GM12872 (cell line): ENCODE data around the gene VANGL2.

Experiments
- TF ChIP-seq, protein P1 (sequence below): IDR thresholded peaks from 3 replicates; pipeline ENCODE4 v1.5.1; 2011; ENCODE audit warnings: low read depth, mild to moderate bottlenecking, low read length, moderate library complexity; ENCODE audit not compliant: insufficient read depth

VANGL2 gene

DNA sequence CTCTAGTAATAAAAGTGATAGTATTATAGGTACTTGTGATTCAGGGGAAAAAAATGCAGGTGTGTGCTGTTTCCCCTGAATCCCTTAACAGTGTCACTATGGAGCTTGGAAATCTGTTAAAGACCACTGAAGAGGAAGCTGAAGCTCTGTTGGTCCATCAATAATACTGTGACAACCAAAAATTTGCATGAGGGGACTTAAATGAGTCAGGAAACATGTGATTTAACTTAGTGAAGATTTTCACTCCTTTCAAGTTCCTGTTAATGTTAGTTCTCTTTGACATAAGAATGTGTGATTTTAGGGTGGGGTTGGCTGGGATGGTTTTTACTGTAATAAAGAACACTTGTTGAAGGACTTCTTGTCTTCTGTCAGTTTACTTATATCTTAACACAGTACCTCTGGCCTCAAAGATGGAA lies 32.0 kb downstream of the VANGL2 start:
- TF ChIP-seq, protein P1, sequence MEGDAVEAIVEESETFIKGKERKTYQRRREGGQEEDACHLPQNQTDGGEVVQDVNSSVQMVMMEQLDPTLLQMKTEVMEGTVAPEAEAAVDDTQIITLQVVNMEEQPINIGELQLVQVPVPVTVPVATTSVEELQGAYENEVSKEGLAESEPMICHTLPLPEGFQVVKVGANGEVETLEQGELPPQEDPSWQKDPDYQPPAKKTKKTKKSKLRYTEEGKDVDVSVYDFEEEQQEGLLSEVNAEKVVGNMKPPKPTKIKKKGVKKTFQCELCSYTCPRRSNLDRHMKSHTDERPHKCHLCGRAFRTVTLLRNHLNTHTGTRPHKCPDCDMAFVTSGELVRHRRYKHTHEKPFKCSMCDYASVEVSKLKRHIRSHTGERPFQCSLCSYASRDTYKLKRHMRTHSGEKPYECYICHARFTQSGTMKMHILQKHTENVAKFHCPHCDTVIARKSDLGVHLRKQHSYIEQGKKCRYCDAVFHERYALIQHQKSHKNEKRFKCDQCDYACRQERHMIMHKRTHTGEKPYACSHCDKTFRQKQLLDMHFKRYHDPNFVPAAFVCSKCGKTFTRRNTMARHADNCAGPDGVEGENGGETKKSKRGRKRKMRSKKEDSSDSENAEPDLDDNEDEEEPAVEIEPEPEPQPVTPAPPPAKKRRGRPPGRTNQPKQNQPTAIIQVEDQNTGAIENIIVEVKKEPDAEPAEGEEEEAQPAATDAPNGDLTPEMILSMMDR = no peak

DNA sequence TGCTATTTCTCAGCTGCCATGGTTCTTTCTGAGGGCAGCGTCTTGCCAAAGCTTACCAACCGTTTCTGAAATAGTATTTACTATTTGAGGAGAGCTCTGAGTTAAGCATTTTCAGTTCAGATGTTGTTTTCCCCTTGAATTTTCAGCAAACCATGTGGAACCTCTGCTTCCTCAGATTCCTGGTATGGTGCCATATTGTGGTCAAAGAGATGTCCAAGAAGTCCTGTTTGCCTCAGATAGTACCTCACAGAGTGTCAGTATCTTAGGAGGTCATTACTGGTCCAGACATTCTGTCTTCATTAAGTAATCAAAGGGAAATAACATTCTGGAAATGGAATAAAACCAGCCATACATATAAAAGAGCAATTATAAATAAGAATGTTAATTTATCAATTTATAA lies 36.6 kb downstream of the VANGL2 start:
- TF ChIP-seq, protein P1 = no peak

DNA sequence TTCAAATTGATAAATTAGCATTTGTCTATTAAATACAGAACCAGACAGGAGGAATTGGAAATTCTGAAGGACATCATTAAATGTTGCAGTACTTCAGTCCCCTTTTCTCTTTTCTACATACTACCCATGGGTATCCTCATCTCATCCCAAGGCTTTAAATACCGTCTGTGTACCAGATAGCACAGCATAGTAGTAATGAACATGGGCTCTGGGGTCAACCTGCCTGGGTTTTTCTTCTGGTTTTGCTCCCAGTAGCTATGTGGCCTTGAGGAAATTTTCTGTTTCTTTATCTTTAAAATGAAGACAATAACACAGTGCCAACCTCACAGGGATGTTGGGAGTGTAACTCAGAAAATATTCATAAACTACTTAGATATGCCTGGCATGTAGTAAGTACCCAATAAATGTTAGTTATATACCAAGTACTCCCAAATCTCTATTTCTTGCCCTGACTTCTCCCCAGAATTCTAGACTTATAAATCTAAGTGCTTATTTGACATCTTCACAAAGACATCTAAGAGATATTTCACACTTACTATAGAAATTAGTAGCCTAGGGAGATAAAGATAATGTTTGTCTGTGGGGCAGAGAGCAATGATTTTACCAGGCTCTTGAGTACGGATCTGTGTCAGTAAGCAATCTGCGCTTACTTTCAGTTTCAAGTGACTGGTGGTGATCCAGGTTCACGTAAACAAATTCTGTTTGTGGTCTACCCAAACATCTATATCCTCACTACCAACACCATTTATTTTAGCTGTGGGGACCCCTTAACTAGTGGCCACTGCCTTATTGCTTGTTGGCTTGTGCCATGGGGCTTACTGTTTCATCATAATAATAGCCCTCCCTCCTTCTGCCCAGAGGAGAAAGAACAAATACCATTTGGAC lies 37.3 kb downstream of the VANGL2 start:
- TF ChIP-seq, protein P1 = no peak

DNA sequence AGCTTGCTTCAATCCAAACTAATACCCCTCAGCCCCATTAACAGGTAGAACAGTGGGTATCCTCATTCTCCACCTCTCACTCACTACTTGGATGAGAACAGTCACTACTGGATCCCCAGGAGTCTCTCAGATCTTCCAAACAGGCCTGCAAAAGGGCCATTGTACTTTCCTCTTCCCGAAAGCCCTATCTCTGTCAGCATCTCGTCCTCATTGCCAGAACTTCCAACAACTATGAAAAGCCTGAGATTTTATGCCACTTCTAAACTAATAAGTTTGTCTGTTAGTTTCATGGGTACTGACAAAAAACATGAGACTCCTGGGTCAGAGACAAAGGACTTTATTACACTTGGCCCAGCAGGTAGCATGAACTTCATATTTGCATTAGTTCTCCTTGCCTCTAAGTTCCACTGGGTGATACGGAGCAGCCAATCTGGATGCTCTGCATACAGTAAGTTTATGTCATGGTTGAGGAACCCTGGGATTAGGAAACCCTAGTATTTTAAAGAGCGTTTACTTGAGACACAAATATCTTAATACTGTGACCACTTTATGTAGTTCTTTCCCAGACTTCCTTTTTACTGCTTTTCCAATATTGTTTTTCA lies 38.1 kb downstream of the VANGL2 start:
- TF ChIP-seq, protein P1 = no peak

DNA sequence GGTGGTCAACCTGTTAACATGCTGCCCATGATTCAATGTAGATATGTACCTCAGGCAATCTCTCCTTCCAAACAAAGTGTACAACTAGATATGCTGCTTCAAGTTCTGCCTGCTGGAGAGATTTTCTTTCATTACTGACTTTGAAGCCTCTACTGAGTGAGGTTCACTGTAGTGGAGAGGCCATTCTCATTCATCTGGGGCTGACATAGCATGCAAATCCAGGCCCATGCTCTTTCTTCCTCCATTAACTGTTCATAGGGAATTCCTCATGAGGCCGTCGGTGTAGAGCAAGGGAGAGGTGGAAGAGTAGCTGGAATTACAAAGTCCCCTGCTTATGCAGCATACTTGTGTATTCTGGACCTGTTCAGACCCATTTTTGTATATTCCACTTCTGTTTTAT lies 38.6 kb downstream of the VANGL2 start:
- TF ChIP-seq, protein P1 = no peak

DNA sequence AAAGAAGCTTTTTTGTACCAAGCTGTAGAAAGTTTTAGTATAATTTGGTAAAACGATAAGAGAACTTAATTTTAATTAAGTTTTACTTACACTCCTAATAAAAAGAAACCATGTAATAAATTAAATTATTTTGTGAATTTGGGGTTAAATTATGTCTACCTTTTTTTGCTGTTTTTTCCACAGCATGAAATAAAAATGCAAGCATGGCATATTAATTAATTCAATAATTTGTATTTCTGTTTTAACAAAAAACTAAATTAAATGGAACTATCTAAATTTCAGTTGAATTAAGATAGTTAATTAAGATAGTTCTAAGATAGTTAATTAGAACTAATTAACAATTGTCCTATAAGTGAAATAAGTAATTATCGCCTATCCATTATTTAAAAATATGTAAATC lies 39.4 kb downstream of the VANGL2 start:
- TF ChIP-seq, protein P1 = no peak

DNA sequence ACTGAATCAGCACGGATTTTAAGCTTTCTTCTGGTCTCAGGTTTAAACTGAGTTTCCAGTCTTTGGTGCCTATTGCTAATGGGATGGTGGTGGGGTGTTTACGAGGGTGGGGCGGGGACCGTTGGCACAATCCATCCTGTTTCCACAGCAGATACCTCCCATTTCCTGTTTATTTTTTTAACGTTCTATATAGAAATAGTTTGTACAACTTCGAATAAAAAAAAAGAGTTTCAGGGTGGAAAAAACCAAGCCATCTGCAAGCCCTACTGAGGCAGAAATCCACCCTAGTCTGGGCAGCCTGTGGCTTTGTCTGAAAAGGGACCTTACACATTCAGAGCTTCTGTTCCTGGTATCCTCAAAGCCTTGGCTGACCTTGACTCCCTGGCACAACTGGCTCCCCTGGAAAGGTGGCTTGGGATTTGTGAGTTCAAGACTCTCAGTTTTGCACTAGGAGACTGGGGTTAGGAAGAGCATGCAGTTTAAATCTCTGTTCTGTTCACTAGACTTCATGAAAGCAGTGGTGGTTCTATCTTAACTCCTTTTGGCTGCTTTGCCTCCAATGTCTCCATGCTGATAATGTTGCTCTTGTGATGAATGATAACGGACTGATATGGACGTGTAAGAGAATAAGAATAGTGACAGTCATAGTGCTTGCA lies 46.7 kb downstream of the VANGL2 start:
- TF ChIP-seq, protein P1 = no peak
